Gastroesophageal sphincter (tissue), 4 donors: ENCODE results near the gene SIDT1. TPM values are rescaled to one million over a fixed set of nuclear protein-coding genes. Genes with fewer than 3 reads are reported as not detected.

ENCODE experiments used
- ATAC-seq: fragments of 150-250 bp; one replicate; pipeline ENCODE4 v1.9.1; 2016; ENCODE audit warnings: mild to moderate bottlenecking, moderate library complexity
- H3K27ac ChIP-seq, 4 donors: fragments of 200-600 bp; sonication (generic) in 3 of 4; 1 replicate in 3 of 4; 2 replicates in 1 of 4; pipeline ENCODE4 v1.5.1; 2016 to 2019
- H3K27me3 ChIP-seq: fragments of 200-600 bp; sonication (generic); one replicate; pipeline ENCODE4 v1.5.1; 2019
- H3K36me3 ChIP-seq, 2 donors: fragments of 200-600 bp; sonication (generic); one replicate each; pipeline ENCODE4 v1.5.1; 2019; ENCODE audit warnings: control low read depth in 1 of 2
- H3K4me1 ChIP-seq, 3 donors: fragments of 200-600 bp; sonication (generic); 1 replicate in 2 of 3; 2 replicates in 1 of 3; pipeline ENCODE4 v1.5.1; 2016 to 2019; ENCODE audit warnings: control low read depth in 2 of 3
- H3K4me3 ChIP-seq, 2 donors: fragments of 200-600 bp; sonication (generic); one replicate each; pipeline ENCODE4 v1.5.1; 2019; ENCODE audit warnings: mild to moderate bottlenecking in 1 of 2, moderate library complexity in 1 of 2
- H3K9me3 ChIP-seq, 3 donors: fragments of 200-600 bp; sonication (generic); one replicate each; pipeline ENCODE4 v1.5.1; 2017 to 2019; ENCODE audit warnings: control low read depth in 2 of 3
- EP300 ChIP-seq: sonication (generic); formaldehyde crosslinking; IDR thresholded peaks from one replicate; pipeline ENCODE4 v1.6.1; 2017; ENCODE audit warnings: antibody characterized with exemption, mild to moderate bottlenecking
- POLR2A ChIP-seq, 2 donors: fragments of 450-650 bp; IDR thresholded peaks; one replicate each; pipeline ENCODE4 v1.6.1; 2017; ENCODE audit warnings: antibody characterized with exemption in 2 of 2, mild to moderate bottlenecking in 2 of 2, moderate library complexity in 1 of 2
- POLR2AphosphoS5 ChIP-seq: sonication (generic); formaldehyde crosslinking; IDR thresholded peaks from one replicate; pipeline ENCODE4 v1.6.1; 2017; ENCODE audit warnings: antibody characterized with exemption
- WGBS, 2 donors: methylation state at CpG; one replicate each; pipeline ENCODE4 v1.1.5; 2018; ENCODE audit warnings: low coverage in 1 of 2; 5-methylcytosine and 5-hydroxymethylcytosine counted together
- total RNA-seq, 4 donors: library from RNA; depleted of rRNA; stranded (reverse); fragments of >200 nt; gene quantifications; one replicate each; pipeline ENCODE4 v1.1.0, GENCODE V29; 2016
- TF ChIP-seq, protein P1 (sequence below), 4 experiments: fragments of 200-600 bp in 2 of 4; fragments of 450-650 bp in 2 of 4; sonication (generic) in 1 of 4; IDR thresholded peaks; one replicate each; pipeline ENCODE4 v1.5.1; 2017 to 2019; ENCODE audit warnings: antibody characterized with exemption in 4 of 4, mild to moderate bottlenecking in 2 of 4, moderate library complexity in 2 of 4

SIDT1 gene
- total RNA-seq, 4 donors from 2014 or later: 0.15 to 0.99 (median 0.86) TPM

DNA sequence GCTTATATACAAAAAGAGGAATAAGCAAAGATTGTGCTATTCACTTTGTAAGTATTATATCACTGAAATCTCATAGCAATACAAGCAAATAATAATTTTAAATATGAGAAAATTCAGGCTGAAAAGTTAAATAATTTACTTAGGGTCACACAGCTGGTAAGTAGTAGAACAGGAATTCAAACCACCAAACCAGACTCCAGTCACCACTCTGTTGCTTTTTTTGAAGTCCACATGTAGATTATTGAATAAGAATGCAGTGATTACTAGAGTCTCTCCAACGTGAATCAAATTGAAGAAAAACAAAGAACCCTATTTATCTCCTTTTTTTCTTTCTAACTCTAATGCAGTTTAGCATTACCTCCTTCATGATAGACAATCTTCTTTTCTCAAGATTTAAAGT lies 33.3 kb upstream of the SIDT1 start:
- Histone ChIP-seq H3K4me3 (no peak overlapping the region), H3K9me3 (no peaks in the 10 kb centered on the region), H3K27me3 (no peaks in the 10 kb centered on the region), H3K36me3 (peaks cover 3 to 45% of the 10 kb centered on the region in 2 donors), H3K4me1 (no peaks in the 10 kb centered on the region), H3K27ac (no peak overlapping the region)
- TF ChIP-seq EP300 (no peak), POLR2AphosphoS5 (no peak), POLR2A (IDR thresholded peaks at IDR 0.05) (no peak)
- 0 to 30% methylated on average over 1 of the region's 1 CpG for WGBS, 2 donors
- ATAC-seq: no peak

GRCh38 chr3:113501597-113501996 lies 30.8 kb upstream of the SIDT1 start:
- TF ChIP-seq EP300 (no peak), POLR2AphosphoS5 (no peak), POLR2A (IDR thresholded peaks at IDR 0.05) (no peak)
- TF ChIP-seq, protein P1, sequence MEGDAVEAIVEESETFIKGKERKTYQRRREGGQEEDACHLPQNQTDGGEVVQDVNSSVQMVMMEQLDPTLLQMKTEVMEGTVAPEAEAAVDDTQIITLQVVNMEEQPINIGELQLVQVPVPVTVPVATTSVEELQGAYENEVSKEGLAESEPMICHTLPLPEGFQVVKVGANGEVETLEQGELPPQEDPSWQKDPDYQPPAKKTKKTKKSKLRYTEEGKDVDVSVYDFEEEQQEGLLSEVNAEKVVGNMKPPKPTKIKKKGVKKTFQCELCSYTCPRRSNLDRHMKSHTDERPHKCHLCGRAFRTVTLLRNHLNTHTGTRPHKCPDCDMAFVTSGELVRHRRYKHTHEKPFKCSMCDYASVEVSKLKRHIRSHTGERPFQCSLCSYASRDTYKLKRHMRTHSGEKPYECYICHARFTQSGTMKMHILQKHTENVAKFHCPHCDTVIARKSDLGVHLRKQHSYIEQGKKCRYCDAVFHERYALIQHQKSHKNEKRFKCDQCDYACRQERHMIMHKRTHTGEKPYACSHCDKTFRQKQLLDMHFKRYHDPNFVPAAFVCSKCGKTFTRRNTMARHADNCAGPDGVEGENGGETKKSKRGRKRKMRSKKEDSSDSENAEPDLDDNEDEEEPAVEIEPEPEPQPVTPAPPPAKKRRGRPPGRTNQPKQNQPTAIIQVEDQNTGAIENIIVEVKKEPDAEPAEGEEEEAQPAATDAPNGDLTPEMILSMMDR (IDR thresholded peaks at IDR 0.05): no peak
- Histone ChIP-seq H3K4me1 (no peaks in the 10 kb centered on the region), H3K36me3 (peaks cover 3 to 61% of the 10 kb centered on the region in 2 donors), H3K27me3 (no peaks in the 10 kb centered on the region), H3K27ac (no peak overlapping the region), H3K9me3 (no peaks in the 10 kb centered on the region), H3K4me3 (no peak overlapping the region)
- no peak for ATAC-seq
- 90 to 100% methylated on average over 2 of the region's 2 CpGs for WGBS, 2 donors

DNA sequence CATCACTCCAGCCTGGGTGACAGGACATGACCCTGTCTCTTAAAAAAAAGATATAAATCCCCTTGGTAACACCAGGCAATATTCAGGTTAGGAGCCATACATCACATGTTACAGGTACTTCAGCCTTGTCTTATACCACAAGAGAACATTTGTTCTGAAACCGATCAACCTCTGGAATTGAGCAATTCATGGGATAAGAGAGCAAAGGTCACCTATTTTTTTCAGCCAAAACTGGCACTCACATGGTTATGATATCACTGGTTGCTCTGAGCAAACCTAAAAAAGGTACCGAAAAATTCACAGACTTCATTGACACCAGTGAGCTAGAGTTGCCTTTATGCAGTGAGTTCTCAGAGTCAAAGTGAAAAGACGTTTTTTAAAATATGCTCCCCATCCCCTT lies 26.5 kb upstream of the SIDT1 start:
- no peak overlapping the region for H3K27ac ChIP-seq
- no peaks in the 10 kb centered on the region for H3K9me3 ChIP-seq
- peaks cover 0 to 32% of the 10 kb centered on the region in 2 donors for H3K36me3 ChIP-seq
- 60 to 89% methylated on average over 1 to 3 of the region's 3 CpGs for WGBS, 2 donors
- no peaks in the 10 kb centered on the region for H3K27me3 ChIP-seq
- ATAC-seq: no peak
- no peaks in the 10 kb centered on the region for H3K4me1 ChIP-seq
- TF ChIP-seq EP300 (no peak), POLR2AphosphoS5 (no peak), POLR2A (IDR thresholded peaks at IDR 0.05) (no peak)
- TF ChIP-seq, protein P1 (IDR thresholded peaks at IDR 0.05): no peak
- no peak overlapping the region for H3K4me3 ChIP-seq

- TF ChIP-seq, protein P1 (IDR thresholded peaks at IDR 0.05): no peak
- TF ChIP-seq EP300 (no peak), POLR2AphosphoS5 (no peak), POLR2A (IDR thresholded peaks at IDR 0.05) (no peak)
- H3K9me3 ChIP-seq: no peaks in the 10 kb centered on the region
These were observed 24.8 kb upstream of the SIDT1 start for GRCh38 chr3:113507501-113508067.

DNA sequence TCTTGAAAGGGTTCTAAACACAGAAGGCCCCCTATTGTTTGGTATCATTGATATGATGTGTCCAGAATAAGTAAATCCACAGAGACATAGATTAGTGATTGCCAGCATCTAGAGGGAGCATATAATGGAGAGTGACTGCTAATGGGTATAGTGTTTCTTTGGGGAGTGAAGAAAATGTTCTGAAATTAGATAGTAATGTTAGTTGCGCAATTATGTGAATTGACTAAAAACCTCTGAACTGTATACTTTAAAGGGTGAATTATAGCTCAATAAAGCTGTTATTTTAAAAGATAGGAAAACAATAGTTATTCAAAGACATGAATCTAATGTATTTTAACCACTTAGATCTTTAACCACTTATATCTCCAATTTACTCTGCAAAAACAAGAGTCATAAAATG lies 23.4 kb upstream of the SIDT1 start:
- 0 to 24% methylated on average over 1 of the region's 1 CpG for WGBS, 2 donors

More at GRCh38 chr3:113507501-113508067, 24.8 kb upstream of the SIDT1 start:
- Histone ChIP-seq H3K36me3 (peaks cover 0 to 22% of the 10 kb centered on the region in 2 donors), H3K4me1 (peaks cover 0 to under 1% (median 0%) of the 10 kb centered on the region in 3 donors), H3K4me3 (no peak overlapping the region), H3K27ac (no peak overlapping the region), H3K27me3 (no peaks in the 10 kb centered on the region)
- no peak for ATAC-seq
- 44 to 52% methylated on average over 4 of the region's 4 CpGs for WGBS, 2 donors

More for the DNA sequence above, 23.4 kb upstream of the SIDT1 start:
- H3K36me3 ChIP-seq: peaks cover 0 to 21% of the 10 kb centered on the region in 2 donors
- H3K4me1 ChIP-seq: peaks cover 0 to 14% (median 0%) of the 10 kb centered on the region in 3 donors
- no peak overlapping the region for H3K4me3 ChIP-seq
- TF ChIP-seq, protein P1 (IDR thresholded peaks at IDR 0.05): no peak
- TF ChIP-seq POLR2A (IDR thresholded peaks at IDR 0.05) (no peak), POLR2AphosphoS5 (no peak)
- no peaks in the 10 kb centered on the region for H3K9me3 ChIP-seq
- no peak for ATAC-seq
- H3K27ac ChIP-seq: no peak overlapping the region
- H3K27me3 ChIP-seq: no peaks in the 10 kb centered on the region
